G401 (cell line): ENCODE measurements around the gene GPC6. TPM values are rescaled to one million over a fixed set of nuclear protein-coding genes. Genes with fewer than 3 reads are reported as not detected.

ENCODE experiments used
- DNase-seq: peaks from one replicate; pipeline ENCODE4 v3.0.0-alpha.2; 2015; ENCODE audit warnings: low spot score
- in situ Hi-C: cut with HindIII; loops from 2 replicates; pipeline ENCODE4 v1.10.0; 2016; ENCODE audit warnings: low sequenced_read_pairs, mixed read lengths
- total RNA-seq: library from RNA; depleted of rRNA; stranded (reverse); fragments of >200 nt; shearing (Covaris generic); gene quantifications from 2 replicates; pipeline ENCODE4 v1.2.3, GENCODE V29; 2014

The GPC6 gene
- total RNA-seq, 1 experiment from 2014 or later: 2.1 TPM

DNA sequence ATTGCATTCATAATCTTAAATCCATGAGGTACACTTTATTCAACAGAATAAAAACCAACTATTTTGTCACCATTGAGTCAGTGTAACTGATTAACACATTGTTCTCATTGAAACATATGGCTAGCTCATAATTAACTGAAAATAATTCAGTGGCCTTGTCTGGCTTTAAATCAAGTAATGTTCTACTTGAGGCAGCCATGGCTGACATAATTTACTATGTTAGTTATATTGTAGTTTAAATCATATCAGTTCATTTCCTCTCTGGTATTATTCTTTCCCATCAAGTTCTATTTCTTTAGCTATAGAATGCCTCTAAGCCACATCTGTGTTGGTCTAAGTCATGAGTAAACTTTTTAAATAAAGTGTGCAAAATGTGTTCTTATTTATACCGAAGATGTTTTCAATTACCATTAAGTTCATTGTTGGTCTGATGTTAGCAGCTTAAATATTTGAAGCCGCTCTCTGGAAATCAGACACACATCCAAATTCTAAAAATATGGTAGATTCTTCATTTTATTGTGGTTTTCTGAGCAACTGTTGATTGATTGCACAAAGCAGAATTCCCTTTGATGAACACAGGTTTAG, 393.7 kb downstream of the GPC6 start:
- in situ Hi-C loops: no loop called here
- no peak for DNase-seq

DNA sequence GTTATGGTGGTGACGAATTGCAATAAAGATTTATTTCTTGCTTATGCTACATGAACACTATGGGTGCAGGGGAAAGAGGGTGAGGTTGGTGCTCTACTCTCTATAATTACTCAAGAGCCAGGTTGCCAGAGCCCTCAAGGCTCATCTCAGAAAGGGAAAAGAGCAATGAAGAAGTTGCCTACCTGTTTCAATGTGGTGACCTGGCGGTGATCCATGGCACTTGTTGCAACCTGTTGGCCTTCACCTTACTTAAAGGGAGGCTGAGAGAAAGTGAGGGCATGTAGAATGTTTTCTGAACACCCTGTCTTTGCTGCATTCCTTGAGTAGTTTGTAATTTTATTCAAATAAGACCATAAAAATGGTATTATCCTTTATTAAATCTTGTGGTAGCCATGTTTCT, 394.4 kb downstream of the GPC6 start:
- in situ Hi-C loops: no loop called here
- DNase-seq: no peak

DNA sequence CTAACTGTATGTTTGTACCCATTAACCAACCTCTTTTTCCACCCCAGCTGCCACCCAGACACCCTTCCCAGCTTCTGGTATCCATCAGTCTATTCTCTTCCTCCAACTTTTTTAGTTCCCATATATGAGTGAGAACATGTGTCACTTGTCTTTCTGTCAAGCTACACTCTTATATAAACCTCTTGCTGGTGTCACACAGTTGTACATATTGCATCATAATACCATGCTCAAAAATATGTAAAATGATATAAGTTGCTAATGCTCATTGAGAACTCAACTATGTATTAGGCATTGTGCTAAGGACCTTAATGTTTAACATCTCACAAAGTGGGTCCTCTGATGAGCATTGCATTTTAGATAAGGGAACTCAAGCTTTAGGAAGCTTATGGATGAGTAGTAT, 395.4 kb downstream of the GPC6 start:
- in situ Hi-C loops: no loop called here

DNA sequence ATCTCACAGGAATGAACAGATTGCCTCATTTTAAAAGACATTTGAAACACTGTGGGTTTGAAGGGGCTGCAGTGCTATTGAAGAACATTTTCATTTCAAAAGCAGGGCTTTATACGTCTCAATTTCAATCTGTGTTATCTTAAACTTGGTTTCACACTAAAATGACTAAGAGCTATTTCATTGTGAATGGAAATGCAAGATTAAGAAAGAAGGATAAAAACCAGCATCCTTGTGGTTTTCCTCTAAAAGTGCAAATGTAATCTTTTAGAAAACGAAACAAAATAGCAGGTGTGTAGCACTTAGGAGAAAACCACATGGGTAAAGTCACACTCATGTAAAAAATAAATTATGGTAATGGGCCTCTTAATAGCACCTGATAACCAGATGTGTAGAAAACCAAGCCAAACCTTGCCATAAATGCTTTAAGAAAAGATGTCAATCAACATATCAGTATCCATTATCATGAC, 397.7 kb downstream of the GPC6 start:
- DNase-seq: no peak
- in situ Hi-C loops: no loop called here

More for the DNA sequence above, 395.4 kb downstream of the GPC6 start:
- DNase-seq: no peak

DNA sequence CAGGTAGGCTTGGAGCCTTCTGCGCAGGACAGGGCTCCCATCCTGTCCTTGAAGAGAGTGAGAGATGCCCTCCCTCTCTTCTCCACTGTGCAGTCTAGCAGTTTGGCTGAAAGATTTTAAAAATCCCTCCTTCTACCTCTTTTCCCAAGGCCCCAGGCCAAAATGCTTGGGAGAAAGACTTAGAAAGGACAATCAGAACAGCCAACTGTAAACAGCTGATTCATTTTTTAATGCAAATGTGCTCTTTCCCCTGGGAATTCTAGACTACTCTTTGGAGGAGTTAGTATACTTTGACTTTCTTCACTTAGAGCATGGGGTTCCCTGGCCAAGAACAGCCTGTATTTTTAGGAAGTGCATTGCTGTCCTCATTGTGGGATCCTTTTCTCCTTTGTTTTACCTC, 398.9 kb downstream of the GPC6 start:
- in situ Hi-C loops: no loop called here

DNA sequence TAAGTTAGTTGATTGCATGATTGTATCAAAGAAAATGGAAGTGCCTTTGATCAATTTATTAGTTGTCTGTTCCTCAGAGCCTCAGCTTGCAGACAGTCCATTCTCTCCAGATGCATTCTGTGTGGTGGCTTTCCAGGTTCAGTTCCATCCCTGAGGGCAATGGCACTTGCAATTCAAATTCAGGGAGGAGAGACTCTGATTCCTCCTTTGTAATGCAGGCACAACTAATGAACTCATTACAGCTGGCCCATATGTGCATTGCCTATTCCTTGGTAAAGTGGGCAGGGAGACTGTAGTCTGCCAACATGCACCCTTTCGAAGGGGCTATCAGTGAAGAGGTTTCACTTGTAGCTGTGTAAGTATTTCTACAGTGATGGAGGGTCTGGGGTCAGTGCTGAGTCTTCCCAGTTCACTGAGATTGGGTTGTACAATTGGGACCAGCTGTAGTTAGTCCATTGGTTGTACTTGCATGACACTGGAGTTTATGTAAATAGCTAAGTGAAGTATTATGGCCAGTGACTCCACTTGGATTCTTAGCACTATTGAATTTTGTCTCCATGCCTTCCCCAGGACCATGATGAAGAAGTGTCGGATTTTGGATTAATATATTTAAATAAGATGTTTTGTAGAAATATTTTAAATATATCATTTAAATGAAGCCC, 401.7 kb downstream of the GPC6 start:
- in situ Hi-C loops: no loop called here
- no peak for DNase-seq

More for the DNA sequence above, 398.9 kb downstream of the GPC6 start:
- no peak for DNase-seq

DNA sequence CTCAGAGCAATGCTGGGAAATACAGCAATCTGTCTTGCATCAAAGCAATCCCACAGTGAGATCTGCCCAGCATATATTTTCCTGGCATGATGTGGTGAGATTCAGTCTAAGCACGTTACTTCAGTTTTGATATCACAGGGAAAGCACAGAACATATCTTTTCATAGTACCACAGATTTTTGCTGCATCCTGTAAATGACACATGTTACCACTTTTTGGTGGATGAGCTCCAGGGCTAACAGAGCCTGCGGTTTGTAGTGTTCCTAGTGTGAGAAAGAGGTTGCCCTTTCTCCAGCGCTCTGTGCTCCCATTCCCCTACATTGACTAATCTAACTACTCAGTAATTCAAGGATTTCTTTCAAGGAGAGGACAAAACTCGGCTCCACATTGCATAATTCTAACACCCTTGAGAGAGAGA, 409.0 kb downstream of the GPC6 start:
- no peak for DNase-seq
- in situ Hi-C loops: no loop called here

DNA sequence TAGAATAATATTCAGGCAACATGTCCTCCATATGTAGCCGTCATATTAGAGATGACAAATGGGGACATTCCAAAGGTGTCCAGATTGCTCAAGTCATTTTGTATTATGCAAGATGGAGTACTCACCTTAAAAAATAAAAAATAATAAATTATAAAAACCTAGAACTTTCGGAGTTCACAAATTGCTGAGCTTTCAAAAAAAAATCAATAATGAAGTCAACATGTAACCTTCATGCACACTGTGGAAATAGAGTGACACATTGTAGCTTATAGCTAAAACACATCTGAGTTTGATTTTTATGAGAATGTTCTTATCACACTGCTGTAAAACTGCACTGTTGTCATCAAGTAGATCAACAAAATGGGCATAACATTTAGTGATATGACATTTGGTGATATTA, 411.2 kb downstream of the GPC6 start:
- DNase-seq: no peak
- in situ Hi-C loops: no loop called here

DNA sequence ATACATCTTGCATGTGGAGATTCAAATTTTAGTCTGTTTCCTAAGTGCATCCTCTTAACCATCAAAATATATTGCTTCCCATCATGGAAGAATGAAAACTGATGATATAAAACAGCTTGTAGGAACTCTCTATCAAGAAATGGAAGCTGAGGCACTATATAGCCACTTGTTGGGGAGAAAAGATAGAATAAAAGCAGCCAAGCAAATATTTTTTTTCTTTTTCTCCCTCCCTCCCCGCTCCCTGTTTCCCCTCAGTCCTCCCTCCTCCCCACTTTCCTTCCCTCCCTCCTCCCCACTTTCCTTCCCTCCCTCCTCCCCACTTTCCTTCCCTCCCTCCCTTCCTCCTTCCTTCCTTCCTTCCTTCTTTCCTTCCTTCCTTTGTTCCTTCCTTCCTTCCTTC, 413.8 kb downstream of the GPC6 start:
- no peak for DNase-seq
- in situ Hi-C loops: no loop called here

DNA sequence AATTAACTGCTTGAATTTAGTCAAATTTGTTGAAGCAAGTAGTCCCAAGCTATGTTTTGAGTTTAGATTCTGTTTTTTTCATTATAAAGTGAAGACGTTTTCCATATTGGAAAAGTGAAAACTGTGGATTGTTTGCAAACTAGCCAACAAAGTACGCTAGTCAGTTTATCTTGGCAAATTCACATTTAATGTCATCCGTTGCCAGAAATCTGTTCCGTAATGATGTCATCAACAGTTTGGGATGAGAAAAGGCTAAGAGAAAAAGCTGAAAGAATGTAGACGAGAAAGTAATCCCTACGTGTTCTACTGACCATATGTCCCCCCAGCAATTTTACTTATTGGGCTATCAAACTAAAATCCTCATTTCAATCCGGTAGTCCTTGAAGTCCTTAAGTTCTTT, 419.6 kb downstream of the GPC6 start:
- in situ Hi-C loops: no loop called here
- DNase-seq: no peak

DNA sequence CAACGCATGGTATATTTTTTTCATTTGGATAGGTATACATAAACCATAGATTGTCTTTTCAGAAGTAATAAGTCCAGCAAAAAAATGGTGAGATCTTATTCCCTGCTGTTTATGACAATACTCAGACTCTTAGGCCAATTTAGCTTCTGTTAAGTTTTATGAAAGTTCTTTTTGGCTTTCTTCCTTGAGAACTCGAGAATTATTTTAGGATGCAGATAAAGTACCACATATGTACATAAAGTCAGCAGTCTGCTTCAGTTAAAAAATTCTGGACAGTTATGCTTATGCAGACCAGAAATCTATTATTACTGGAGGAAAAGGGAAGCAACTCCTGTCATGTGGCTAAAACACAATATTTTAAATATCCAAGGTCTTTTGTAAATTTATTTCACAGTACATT, 422.9 kb downstream of the GPC6 start:
- no peak for DNase-seq
- in situ Hi-C loops: no loop called here

DNA sequence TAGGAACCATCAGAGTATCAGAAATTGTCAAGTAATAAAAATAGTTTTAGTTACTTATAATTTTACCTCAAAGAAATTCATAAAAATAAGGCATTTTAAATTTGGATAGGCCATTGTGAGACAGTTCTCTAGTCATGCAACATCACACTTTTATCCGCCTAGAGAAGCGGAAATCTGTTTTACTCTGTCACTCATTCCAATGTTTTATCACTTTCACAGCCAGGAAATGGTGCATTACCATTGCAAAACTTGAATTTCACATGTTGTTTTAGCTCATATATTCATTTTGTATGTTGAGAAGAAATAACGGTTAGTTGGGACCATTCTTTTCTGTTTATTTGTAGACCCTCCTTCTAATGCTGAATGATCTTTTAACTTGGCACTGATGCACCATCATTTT, 427.2 kb downstream of the GPC6 start:
- no peak for DNase-seq
- in situ Hi-C loops: no loop called here

DNA sequence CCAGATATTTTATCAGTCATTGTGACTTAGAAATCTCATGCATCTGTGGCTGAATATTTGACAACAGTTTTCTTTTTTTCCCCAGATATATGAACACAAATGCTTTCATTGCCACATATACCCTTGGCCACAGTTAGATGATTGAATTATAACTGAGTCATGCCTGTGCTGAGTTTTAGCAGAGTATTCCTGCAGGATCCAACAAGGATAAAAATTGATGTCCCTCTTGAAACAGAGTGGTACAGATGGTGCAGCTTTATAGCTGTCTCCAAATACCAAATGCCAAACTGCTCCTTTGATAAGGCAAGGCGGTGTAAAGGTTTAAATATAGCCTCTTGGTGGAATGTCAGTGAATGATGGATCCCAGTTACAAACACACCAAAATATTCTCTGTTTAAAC, 428.5 kb downstream of the GPC6 start:
- in situ Hi-C loops: no loop called here
- no peak for DNase-seq

DNA sequence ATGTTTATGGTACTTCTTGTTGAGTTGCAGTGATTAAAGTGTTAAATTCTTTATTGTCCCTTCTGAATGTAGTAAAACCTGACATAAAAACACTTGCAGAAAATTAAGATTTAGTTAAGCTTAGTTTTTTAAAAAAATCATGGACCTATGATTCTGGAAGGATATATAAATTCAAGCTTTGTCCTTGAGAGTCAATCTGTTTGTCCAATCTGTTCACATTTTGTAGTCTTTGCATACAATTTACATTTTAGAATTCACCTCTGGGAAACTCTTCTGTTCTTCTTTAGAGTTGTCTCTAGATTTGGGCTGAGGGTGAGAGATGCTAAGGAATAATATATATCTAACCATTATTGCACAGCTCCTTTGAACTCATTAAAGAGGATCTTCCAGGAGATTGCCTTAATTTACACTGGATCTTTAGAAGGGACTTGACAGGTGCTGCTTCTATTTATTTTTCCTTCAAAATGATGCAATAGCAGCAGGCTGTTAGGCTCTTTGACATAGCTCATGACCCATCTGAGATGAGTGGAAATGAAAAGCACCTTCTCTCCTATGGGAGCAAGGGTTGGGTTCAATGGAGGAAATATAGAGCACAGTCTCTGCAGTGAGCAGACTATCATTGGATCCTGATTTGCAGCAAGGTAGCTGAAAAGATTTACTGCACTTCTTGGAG, 433.9 kb downstream of the GPC6 start:
- no peak for DNase-seq
- in situ Hi-C loops: no loop called here

DNA sequence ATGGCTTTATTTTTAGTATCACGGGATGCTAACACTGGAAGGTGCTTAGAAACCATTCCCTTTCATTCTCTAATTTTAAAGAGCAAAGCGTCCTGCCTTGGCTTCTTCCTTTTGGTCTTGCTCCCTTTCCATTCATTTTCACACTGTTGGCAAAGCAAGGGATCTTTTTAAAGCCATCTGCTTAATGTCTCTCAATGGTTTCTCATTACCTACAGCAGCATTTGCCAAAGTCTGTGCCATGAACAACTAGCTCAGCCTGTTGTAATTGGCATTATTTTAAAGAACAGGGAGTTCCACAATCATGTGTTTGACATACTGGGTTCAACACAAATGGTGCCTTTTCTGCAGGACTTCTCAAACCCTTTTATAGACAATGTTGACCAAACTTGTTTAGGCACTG, 444.3 kb downstream of the GPC6 start:
- no peak for DNase-seq
- in situ Hi-C loops: no loop called here

DNA sequence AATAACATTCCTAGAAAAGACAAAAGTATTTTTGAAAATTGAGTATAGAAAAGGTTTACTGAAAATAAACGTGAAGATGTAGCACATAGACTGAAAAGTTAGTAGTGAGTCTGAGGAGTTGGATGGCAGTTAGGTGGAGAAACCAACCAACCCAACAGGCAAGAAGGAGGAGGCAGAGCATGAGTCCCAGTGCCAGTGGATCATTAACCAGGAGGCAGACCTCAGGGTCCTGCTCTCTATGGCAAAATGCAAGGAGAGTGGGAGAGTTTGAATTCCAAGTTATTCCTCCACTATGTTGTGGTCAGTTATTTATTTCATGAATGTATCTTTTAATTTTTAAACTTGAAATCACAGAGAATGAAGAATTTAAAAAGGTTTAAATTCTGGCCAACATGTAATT, 446.4 kb downstream of the GPC6 start:
- in situ Hi-C loops: no loop called here

DNA sequence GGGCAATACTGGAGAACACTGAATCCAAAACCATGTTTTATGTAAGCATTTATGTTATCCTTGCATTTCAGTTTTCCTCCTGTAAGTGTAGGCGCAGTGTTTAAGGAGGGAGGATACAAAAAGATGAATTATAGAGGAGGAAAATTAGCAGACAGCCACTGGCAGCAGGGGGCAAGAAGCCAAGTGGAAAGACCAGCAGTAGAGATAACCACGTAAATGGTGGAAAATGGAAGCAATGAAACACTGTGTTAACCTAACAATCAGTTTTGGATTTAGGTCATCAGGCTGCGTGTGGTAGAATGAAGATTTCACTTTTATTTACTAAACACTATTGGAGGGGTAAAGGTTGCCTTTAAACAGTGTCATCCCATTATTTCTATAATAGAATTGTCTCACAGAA, 447.3 kb downstream of the GPC6 start:
- DNase-seq: no peak
- in situ Hi-C loops: no loop called here

More for the DNA sequence above, 446.4 kb downstream of the GPC6 start:
- no peak for DNase-seq

DNA sequence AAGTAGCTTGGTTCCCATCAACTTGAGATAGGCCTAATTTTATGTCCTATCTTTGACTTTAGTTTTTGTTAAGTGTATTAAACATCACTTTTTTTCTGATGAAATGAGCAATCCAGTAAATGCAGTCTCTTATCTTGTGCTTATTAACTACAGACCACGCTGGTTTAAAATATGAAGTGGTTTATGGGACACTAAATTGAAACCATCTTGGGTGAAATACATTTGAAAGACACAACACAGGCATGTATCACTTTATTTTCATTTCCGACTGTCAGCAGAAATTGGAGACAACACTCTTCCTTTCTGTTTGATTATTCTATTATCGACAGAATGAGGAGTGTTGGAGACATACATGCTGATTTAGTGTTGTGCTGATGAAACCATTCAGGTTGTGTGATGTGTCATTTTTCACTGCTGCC, 447.7 kb downstream of the GPC6 start:
- in situ Hi-C loops: no loop called here
- DNase-seq: no peak

DNA sequence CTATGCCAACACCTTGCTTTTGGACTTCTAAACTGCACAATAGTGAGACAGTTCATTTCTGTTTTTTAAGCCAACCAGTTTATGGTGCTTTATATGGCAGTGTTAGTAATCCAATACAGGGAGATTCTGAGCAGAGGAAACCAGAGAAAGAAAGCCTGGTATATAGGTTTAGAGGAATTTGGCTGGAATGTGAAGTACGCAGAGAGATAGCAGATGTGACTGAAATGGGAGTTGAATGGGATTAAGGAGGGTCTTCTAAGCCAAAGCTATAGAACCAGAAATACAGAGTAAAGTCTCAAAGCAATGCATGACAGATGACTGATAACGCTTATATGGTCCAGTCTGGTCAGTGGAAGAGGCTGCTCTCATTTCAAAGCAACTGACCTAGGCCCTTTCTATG, 453.7 kb downstream of the GPC6 start:
- DNase-seq: no peak
- in situ Hi-C loops: no loop called here

DNA sequence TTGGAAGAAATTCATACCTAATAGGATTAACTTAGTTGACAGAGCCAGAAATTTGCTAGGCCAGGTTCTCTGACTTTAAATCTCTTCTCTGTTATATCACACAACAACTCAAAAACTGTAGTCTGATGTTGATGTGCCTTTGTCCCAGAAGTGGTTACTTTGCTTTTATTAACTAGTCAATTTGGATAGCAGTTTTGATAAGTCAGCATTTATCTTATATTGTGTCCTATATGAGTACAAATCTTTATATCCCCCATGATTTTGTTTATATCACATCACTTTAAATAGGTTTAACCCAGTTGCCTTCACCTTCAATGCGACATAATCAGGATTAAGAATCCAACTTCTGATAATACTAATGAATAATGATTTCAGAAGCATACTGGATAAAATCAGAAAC, 459.3 kb downstream of the GPC6 start:
- DNase-seq: no peak
- in situ Hi-C loops: no loop called here

DNA sequence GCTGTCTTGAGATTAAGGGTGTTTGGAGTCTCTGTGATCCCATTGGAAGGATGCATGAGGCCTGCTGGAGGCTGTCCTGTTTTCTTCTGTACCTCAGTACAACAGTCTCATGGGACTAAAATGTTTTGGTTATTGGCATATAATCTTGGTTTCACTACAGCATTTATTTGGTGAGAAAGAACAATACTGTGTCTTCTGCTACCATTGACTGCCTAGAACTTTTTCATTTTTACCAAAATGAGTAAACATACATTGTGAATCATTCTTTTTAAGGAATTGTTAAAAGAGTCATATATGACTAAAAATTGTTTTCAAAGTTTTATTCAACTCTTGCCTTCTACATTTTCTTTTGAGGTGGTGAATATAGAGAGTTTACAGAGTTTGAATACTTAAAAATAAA, 459.8 kb downstream of the GPC6 start:
- no peak for DNase-seq
- in situ Hi-C loops: no loop called here
